ENCODE measurements around the gene SYCP2. TPM values are rescaled to one million over a fixed set of nuclear protein-coding genes. Genes with fewer than 3 reads are reported as not detected.

The SYCP2 gene
- total and polyA plus RNA-seq, 11 donors: 0.59 to 2.6 (median 1.1) TPM

DNA sequence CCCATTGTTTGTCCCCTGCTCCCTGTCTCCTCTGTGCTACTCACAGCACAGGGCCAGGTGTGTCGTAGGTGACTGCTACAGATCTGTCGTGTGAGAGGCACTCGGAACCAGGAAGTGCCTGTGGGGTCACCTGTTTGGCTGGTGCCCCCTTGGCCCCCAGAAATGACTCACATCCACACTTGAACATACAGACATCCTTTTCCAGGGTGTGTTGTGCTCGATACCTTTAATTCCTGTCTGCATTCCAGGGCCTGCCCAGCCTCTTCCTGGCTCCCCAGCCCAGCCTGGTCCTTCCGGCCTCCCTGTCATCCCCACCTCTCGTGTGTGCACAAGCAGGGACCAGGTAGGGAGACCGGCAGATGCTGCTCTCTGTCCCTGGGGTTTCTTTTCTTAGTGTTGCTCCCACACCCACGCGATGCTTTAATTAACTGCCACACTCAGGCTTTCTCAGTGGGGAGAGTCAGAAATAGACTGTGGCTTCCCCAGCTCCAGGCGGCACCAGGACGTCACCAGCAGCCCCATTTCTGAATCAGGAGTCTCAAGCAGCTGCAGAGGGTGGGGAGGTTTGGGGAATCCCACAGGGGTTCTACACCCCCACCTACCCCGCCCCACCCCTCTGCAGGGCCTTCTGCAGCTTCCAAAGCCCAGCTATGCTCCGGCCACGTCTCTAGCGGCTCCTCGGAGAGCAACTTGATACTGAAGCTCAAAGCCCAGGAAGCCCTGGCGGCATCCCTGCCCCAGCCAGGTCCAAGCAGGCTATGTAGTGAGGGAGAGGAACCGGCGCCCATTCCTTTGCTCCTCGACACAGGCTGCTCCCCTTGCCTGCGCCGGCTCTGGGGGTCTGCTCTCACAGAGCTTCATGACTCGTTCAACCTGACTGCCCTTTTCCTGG, 102.2 kb downstream of the SYCP2 start:
- DNase-seq (no peak), ATAC-seq (no peak)
- intact Hi-C loops (cut with DNase I): loop anchor here in 2 of 10 donors (10.0 kb wide), 1 partner anchor 246 kb away; no protein-coding TSS in a partner anchor
- TF ChIP-seq, protein P1, sequence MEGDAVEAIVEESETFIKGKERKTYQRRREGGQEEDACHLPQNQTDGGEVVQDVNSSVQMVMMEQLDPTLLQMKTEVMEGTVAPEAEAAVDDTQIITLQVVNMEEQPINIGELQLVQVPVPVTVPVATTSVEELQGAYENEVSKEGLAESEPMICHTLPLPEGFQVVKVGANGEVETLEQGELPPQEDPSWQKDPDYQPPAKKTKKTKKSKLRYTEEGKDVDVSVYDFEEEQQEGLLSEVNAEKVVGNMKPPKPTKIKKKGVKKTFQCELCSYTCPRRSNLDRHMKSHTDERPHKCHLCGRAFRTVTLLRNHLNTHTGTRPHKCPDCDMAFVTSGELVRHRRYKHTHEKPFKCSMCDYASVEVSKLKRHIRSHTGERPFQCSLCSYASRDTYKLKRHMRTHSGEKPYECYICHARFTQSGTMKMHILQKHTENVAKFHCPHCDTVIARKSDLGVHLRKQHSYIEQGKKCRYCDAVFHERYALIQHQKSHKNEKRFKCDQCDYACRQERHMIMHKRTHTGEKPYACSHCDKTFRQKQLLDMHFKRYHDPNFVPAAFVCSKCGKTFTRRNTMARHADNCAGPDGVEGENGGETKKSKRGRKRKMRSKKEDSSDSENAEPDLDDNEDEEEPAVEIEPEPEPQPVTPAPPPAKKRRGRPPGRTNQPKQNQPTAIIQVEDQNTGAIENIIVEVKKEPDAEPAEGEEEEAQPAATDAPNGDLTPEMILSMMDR (IDR thresholded peaks at IDR 0.05): no peak
- TF ChIP-seq POLR2A (IDR thresholded peaks at IDR 0.05): no peak
- no peak overlapping the region for H3K27ac ChIP-seq
- H3K4me1 ChIP-seq: peaks cover 0 to 48% (median 14%) of the 10 kb centered on the region in 12 donors
- H3K27me3 ChIP-seq: no peaks in the 10 kb centered on the region
- H3K9me3 ChIP-seq: no peaks in the 10 kb centered on the region
- H3K36me3 ChIP-seq: no peaks in the 10 kb centered on the region
- no peak overlapping the region for H3K4me3 ChIP-seq
- WGBS, 4 donors: 52 to 65% (median 58%) methylated on average over 21 to 23 of the region's 23 CpGs

DNA sequence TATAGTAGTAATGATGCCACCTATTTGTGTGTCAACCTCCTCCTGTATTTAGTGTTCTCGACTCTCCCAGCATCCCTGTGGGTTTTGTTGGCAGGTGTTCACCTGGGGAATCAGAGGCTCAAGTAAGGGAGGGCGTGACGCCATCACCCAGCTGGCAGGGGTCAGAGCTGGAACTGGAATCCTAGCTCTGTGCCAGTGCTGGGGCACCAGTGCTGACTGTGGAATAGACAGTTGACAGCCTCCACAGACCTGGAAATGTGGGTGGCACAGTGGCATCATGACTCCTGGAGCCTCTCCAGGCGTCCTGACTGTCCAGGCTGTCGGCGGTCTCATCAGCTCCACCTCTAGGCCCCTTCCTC, 102.8 kb downstream of the SYCP2 start:
- ATAC-seq (peak in 3 of 4 donors; percentile 21 to 38 (median 36)), DNase-seq (no peak)
- Histone ChIP-seq H3K9me3 (no peaks in the 10 kb centered on the region), H3K4me3 (no peak overlapping the region), H3K27me3 (no peaks in the 10 kb centered on the region), H3K4me1 (peaks cover 0 to 45% (median 8%) of the 10 kb centered on the region in 12 donors), H3K27ac (no peak overlapping the region), H3K36me3 (no peaks in the 10 kb centered on the region)
- intact Hi-C loops (cut with DNase I): loop anchor here in 2 of 10 donors (10.0 kb wide), 1 partner anchor 246 kb away; no protein-coding TSS in a partner anchor
- TF ChIP-seq, protein P1 (IDR thresholded peaks at IDR 0.05): no peak
- TF ChIP-seq POLR2A (IDR thresholded peaks at IDR 0.05): no peak
- WGBS, 4 donors: 59 to 82% (median 73%) methylated on average over 4 to 6 of the region's 6 CpGs

DNA sequence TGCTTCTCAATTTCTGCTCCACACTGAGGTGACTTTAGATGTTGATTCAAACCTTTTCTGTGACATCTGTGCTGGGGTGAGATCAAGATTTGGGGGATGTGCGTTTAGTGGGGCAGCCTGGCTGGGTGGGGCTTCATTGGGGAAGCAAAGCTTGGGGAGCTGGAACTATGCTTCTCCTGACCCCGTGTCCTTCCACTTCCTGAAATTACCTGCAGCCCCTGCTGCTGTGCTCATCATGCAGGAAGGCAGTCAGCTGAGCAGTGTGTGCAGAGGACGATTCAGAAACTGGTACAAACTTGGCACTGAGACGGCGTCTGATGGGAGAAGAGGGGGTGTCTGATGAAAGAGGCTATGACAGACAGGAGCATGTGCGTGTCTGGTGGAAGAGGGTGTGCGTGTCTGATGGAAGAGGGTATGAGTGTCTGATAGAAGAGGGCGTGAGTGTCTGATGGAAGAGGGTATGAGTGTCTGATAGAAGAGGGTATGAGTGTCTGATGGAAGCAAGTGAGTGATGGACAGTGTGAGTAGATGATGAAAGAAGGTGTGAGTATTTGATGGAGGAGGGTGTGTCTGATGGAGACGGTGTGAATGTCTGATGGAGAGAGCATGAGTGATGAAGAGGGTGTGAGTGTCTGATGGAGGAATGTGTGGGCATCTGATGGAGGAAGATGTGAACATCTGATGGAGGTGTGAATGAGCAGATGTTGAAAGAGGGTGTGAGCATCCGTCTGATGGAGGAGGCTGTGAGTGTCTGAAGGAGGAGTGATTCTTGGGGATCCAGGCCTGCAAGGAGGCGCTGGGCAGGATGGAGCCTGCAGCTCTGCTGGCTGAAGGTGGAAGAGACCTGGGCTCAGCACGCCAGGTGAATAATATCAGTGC, 103.4 kb downstream of the SYCP2 start:
- Histone ChIP-seq H3K9me3 (no peaks in the 10 kb centered on the region), H3K4me3 (no peak overlapping the region), H3K27me3 (no peaks in the 10 kb centered on the region), H3K36me3 (no peaks in the 10 kb centered on the region), H3K27ac (no peak overlapping the region), H3K4me1 (peaks cover 0 to 39% (median 3%) of the 10 kb centered on the region in 12 donors)
- 64 to 76% (median 68%) methylated on average over 12 of the region's 12 CpGs for WGBS, 4 donors
- ATAC-seq (no peak), DNase-seq (no peak)
- intact Hi-C loops (cut with DNase I): loop anchor here in 2 of 10 donors (10.0 kb wide), 1 partner anchor 245 kb away; no protein-coding TSS in a partner anchor
- no peak for TF ChIP-seq POLR2A (IDR thresholded peaks at IDR 0.05)
- TF ChIP-seq, protein P1 (IDR thresholded peaks at IDR 0.05): no peak

Data from heart left ventricle (tissue), 16 donors.